ENCODE results near the gene STAMBP.
"Not testable (repeated sequence)": the region's sequence is repeated elsewhere in the genome, so short reads cannot be mapped to it uniquely, and the experiment has no call there.

Gene STAMBP

DNA sequence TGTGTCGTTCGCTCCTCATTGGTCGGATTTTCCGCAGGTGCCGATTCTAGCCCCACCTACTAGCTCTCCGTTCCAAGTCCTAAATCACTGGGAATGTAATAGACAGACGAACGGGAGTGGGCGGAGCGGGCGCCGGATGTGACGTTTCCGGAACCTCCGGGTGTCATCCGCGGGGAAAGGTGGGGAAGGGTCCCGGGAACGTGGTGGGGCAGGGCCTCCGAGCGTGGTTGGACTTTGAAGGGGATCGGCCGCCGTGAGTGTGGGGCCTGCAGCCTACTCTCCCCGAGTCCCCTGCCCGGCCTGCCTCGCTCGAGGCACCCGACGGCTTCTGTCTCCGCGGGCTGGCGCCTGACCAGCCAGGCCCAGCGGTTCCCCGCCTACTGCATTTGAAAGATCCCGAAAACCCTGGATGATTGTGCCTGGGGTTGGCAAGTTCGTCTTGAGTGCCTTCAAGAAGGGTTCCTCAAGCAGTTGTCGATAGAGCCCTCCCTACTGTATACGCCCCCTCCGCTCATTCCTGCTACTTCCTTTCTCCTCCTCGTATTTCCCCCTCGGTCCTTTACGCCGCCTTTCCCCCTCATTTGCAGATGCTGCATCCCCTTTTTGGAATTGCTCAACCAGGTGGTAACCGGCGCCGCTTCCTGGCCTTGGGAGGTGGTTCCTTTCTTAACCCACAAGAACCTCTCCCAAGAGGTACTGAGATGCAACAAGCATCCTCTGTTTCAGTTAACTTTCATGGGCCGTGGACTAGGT is at the start of gene STAMBP:
Gene STAMBP (plus strand): TSS at position 144 of the 753 bp plus-strand sequence. CDS start 1,896 bp downstream, outside the sequence.
- DNase-seq (ENCODE audit: low read depth in 1 of 2, low spot score in 1 of 2) = peak; percentile 79 to 81

DNA sequence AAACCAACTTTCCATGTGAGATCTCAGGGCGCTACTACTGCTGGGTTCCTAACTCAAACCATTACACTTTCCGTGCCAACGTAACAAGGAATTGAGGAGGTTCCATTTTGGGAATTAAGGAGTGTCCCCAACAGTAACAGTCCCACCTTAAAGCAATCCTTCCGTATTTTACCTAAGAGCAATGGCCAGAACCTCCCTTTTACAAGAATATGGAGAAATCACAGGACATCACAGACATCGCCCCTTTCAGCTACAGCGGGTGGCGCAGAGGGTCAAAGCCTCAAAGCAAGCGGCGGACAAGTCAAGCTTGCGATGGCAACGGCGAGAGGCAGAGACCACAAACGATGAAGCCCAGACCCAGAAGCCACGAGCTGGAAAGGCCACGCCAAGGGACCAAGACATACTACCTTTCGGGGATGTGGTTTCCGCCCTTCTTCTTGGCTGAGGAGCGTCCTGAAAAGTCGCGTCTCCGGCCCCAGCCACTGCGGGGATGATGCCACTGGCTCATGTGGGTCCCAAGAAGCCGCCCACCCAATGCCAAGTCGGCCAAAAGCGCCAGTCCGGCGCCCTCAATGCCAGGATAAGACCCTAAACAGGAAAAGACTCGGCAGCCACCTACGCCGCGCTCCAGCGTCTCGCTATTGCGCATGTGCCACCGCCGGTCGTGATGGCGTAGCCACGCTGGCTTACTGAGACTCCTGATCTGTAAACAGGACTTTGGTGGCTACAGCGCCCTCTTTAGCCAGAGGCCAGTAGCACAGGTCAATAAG is 49.1 kb upstream of the STAMBP start, which contains the start of gene DUSP11:
Gene DUSP11 (minus strand): TSS at position 637 of the 770 bp plus-strand sequence. CDS start 129 bp downstream, at position 508.
- DNase-seq (ENCODE audit: low read depth in 1 of 2, low spot score in 1 of 2) = peak; percentile 89 to 97

DNA sequence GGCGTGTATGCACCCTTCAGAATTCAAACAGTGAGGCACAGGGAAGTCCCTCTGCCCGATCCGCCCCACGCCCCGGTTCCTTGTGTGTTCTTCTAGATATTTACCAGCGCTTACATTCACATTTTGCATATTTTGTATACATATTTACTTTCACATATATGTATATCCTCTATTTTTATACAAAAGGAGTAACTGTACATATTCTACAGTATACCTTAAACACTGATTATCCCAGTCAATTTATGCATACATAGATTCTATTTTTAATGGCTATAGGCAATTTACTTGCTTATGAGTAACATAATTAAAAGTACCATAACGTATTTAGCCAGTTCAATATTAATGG is 48.6 kb upstream of the STAMBP start:
- DNase-seq (ENCODE audit: low read depth in 1 of 2, low spot score in 1 of 2) = no peak

DNA sequence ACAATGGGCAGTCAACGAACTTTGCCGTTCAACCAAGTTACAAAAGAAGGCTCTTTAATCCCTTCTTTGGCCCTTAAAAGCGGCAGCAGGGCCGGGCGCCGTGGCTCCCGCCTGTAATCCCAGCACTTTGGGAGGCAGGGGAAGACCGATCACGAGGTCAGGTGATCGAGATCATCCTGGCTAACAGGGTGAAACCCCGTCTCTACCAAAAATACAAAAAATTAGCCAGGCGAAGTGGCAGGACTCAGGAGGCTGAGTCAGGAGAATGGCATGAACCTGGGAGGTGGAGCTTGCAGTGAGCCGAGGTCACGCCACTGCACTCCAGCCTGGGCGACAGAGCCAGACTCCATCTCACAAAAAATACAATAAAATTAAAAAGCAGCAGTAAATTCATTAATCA is 45.4 kb upstream of the STAMBP start:
- DNase-seq (ENCODE audit: low read depth in 1 of 2, low spot score in 1 of 2) = not testable (repeated sequence)

DNA sequence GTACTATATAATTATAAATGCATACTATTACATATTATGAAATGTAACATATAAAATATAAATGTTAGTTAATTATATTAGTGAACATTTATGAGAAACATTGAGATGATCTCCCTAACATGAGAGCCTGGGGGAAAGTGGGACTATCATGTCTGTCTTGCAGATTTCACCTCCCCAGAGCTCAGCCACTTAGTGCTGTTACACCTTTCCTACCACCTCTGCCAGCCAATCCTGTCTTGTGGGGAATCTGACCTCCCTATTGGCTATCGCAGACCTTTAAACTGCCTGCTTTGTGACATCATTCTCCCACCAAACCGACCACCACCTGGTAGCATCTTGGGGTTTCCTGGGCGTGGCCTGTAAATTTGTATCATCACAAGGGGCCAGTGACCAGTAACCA is 44.9 kb upstream of the STAMBP start, which contains the start of gene C2orf78:
Gene C2orf78 (plus strand): TSS at position 301 of the 400 bp plus-strand sequence. CDS start 127 bp downstream, outside the sequence.
- DNase-seq (ENCODE audit: low read depth in 1 of 2, low spot score in 1 of 2) = not testable (repeated sequence)

DNA sequence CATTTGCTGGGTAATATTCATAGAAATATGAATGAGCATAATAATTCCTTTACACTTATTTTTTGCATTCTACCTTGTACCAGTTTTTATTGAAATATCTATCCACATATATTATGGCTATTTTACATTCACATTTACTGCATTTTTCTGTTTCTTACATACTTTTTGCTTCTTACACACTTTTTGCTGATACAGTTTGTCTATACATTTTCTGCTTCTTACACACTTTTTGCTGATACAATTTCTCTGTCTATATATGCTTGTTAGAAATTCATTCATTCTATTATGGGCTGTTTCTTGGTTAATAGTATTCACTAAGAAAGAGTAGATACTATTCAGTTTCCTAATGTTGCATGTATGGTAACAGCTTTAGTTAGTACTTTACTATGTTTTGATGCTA is 16.9 kb upstream of the STAMBP start:
- no peak for DNase-seq (ENCODE audit: low read depth in 1 of 2, low spot score in 1 of 2)

DNA sequence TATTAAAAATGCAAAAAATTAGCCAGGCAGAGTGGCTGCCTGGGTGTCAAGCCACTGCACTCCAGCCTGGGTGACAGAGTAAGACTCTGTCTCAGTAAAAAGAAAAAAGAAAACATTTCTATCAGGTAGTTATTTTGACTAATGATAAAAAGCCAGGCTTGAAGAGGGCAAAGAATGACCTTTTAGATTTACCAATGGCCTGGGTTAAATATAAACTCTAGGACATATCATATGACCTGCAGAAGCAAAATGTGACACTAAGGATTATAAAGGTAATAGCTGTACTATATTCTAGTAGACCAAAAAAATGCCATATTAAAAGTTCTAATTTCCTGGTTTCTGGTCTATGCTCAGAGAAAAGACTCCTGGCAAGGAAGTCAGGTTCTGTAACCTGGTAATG is 16.1 kb upstream of the STAMBP start:
- DNase-seq (ENCODE audit: low read depth in 1 of 2, low spot score in 1 of 2) = no peak

DNA sequence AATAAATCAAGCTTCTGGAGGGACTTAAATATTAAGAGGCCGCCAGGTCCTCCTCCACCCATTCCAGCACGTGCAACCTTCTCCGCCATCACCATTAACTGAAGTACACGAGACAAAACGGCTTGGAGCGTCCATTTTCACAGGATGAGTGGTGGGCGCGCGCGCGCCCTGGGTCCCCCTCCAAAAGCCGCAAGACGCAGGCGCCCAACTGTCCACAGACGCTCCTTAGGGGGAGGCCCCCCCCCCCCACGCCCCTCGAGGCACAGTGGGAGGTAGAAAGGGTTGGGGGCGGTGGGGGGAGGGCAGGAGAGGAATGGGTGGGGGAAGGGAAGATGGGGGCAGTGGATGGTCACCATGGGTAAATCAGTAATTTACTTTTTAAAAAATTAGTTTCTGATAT is 10.5 kb upstream of the STAMBP start:
- DNase-seq (ENCODE audit: low read depth in 1 of 2, low spot score in 1 of 2) = no peak

DNA sequence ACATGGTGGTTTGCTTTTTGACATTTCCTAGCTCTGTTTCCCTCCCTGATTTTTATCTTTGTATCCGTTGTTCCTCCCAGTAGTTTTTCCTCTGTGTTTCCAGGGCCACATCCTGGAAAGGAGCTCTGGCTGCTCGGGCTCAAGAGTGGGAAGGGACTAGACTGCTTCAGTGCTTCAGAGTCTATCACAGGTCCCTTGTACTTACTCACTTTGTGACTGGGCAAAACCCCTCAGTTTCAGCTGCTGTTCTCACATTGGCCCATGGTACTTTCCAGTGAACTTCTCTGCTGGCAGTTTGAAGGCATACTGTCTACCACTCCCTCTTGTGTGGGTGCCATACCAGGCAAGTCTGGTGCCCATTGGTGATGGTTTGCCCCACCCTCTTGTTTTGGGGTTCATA is 7.5 kb upstream of the STAMBP start:
- no peak for DNase-seq (ENCODE audit: low read depth in 1 of 2, low spot score in 1 of 2)

DNA sequence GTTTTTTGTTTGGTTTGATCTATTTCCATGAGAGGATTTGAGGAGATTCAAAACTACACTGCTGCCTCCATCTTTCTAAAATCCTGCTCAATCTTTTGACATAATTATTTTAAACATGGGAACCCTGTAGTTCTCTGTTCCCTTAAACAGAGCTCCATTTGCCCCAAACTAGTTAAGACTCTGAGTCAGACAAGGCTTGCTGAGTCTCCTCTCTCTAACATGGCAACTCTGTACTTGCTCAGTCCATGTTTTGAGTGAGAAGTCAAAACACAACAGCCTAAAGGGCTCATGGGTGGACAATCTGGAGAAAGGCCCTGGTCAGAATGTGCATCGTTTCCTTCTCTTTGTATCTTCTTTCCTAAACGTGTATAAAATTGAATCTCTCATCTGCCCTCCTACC is 7.1 kb upstream of the STAMBP start:
- DNase-seq (ENCODE audit: low read depth in 1 of 2, low spot score in 1 of 2) = no peak

DNA sequence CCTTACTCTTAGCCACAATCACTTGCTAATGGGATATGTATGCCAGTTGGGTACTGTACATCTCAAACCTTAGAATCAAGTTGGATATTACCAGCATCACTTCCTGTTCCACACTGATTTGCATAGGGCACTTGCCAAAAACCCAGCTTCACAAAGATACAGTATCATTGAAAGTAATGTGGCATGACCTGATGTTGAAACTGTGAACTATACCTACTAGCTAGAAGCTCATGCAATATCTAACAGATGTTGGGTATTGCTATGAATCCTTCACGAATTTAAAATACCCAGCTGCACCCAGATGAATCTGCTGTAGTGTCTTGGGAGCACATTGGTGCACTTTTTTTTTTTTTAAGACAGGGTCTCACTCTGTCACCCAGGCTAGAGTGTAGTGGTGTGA is 6.5 kb upstream of the STAMBP start:
- no peak for DNase-seq (ENCODE audit: low read depth in 1 of 2, low spot score in 1 of 2)

DNA sequence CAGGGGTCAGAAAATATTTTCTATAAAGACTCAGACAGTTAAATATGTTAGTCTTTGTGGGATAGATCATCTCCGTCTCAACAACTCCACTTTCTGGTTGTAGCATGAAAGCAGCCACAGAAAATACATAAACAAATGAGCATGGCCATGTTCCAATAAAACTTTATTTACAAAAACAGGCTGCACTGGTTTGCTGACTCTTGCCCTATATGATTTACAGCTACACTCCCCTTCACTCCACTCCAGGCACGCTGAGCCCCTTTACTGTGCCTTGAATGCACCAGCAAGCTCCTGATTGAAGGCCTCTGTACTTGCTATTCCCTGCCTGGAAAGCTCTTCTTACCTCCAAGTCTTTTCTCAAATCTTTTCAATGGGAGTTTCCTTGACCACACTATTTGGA is 5.8 kb upstream of the STAMBP start:
- DNase-seq (ENCODE audit: low read depth in 1 of 2, low spot score in 1 of 2) = no peak

DNA sequence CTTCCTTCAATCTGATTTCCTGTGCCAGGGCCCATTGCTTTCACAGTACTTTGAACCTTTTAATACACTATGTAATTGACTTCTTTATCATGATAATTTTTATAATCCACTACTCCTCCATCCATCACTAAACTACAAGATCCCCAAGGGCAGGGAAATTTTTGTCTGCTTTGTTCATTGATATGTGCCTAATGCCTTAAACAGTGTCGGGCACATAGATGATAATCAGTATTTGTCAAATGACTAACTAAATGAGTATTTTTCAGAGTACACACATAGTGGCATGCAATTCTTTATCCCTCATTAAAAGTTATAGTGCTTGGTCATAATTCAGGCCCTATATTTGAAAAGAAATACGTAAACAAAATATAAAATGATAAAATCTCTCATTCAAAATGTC is 5.3 kb upstream of the STAMBP start:
- DNase-seq (ENCODE audit: low read depth in 1 of 2, low spot score in 1 of 2) = no peak

DNA sequence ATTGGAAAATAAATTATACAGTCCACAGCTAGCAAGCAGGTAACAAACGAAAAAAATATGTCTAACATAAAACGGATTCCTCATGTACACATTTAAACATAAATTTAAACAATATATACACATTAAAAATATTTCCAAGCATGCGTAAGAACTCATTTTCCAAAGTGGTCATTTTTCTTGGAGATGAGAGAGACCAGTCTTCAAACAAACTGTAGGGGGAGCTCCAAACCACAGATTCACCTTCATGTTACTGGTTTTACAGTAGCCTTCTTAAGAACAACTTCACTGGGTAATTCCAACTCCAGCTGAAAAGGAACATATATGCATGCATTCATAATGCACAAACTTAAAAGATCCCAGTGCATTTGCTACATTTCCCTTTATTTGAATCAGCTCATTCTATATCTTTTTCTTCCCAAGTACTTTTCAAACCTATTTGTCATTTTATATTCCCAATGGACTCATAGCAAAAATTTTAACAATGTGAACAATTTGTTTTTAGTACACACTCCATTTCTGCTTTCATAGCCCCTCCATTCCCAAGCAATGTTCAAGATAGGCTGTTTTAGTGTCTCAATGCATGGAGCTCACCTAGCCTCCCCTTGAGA is 4.7 kb upstream of the STAMBP start:
- DNase-seq (ENCODE audit: low read depth in 1 of 2, low spot score in 1 of 2) = no peak

DNA sequence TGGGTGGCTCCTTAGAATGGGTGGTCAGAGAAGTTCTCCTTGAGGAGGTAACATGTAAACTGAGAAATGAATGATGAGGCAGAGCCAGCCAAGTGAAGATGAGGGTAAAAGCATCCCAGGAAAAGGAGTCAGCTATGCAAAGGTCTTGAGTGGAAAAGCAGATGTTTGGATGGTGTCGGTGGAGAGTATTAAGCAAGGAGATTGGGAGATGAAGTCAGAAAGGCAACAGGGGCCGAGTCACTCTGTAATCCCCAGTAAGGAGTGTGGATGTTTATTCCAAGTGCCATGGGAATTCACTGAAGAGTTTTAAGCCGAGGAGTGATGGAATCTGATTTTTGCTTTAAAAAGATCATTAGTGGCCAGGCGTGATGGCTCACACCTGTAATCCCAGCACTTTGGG is 3.4 kb upstream of the STAMBP start:
- no peak for DNase-seq (ENCODE audit: low read depth in 1 of 2, low spot score in 1 of 2)

DNA sequence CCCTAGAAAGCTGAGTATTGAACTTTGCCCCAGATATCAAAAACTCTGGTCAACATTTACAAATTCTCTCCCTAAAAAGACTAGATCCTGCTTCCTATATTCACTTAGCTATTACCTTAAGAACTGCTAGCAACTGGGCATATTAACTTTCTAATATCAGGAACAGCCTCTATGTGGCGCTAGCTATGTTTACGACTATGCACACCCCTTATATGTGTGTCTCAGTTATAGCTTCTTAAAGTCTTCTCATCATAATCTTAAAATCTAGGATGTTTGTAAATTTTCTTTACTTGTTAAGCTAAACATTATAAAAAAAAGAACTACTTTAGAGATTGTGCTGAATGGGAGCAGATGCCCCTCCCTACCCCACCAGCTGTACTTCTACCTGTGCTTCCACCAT is 1.7 kb upstream of the STAMBP start:
- DNase-seq (ENCODE audit: low read depth in 1 of 2, low spot score in 1 of 2) = no peak

DNA sequence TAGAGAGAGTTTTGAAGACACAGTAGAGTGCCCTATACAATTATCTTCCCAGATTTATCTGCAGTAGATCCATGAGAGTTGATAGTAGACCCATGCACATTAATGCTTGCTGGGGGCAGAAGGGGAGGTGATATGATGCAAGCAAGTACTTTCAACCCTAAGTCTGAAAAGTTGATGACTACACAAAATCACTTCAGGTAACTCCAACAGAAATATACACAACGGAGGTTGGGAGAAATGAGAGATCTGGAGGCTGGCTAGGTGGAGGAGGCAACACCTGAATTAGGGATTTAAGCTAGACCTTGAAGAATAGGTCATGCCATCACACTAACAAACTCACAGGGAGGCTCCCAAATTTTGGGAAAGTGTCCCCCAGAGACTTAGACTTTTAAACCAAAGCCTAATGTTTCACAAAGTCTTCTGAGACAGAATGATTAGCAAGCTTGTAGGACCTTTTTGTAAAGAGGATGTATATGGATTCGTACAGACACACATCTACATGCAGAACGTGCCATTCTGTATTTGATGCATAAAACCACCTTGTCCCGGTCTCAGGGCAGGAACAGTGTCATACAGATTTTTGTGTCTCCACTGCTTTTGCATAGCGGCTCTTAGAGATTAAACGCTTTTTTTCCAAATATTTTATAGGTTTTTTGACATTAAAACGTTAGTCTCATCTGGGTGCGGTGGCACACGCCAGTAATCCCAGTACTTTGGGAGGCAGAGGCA is 937 bp upstream of the STAMBP start:
- DNase-seq (ENCODE audit: low read depth in 1 of 2, low spot score in 1 of 2) = no peak

DNA sequence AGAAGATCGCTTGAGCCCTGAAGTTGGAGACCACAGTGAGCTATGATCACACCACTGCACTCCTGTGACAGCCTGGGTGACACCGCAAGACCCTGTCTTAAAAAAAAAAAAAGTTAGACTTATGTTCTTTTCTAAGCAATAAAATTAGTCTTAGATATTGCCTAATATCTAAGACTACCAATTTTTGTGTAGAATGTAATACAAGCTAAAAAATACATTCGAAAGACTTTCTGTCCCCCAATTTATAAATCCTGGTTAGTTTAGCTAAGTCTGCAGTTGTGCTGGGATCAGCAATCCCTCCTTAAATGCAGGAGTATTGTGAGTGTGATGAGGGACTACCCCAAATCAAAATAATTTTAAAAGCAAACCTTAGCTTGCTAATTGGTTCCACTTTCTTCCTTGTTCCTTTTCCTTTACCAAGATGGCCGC is 358 bp upstream of the STAMBP start:
- DNase-seq (ENCODE audit: low read depth in 1 of 2, low spot score in 1 of 2) = no peak

DNA sequence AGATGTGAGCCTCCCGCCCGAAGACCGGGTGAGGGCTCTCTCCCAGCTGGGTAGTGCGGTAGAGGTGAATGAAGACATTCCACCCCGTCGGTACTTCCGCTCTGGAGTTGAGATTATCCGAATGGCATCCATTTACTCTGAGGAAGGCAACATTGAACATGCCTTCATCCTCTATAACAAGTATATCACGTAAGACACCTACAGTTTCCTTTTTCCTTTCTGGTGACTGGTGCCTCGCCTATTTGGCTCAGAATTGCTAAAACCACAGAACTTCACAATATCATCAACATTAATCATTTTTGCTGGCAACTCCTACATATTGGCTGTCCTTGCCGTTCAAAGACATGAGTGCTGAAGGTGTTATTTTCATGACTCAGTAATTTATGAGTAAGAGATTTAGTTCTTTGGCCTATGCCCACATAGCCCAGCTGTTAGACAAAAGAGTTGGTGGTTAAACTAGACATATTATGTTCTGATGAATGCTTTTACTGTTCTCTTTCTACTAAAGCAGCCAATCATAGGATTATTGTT is 2.2 kb downstream of the STAMBP start:
- DNase-seq (ENCODE audit: low read depth in 1 of 2, low spot score in 1 of 2) = no peak

DNA sequence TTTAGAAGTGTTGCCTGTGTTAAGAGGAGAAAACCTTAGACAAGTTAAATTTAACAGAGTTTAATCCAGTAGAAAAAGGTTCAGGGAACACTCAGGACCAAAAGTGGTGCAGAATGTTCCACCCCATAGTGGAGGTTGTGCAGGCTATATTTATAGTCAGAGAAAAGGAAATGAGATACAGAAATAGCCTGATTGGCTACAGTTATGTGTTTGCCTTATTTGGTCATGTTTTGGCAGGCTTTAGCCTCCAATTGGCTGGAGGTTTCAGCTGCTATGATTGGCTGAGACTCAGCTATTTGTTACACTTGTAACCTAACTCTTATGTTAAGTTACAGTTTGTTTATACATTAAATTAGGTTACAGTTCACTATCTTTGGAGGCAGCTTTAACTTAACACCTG is 4.2 kb downstream of the STAMBP start:
- no peak for DNase-seq (ENCODE audit: low read depth in 1 of 2, low spot score in 1 of 2)
